HG03439 (cell line): ENCODE data around the gene TTLL12.

Source experiments
- ATAC-seq: cut with Tn5 transposase; IDR thresholded peaks from one replicate; pipeline ENCODE4 v1.9.1; 2021; ENCODE audit warnings: mild to moderate bottlenecking, moderate library complexity; ENCODE audit not compliant: unreplicated experiment

The TTLL12 gene

GRCh38 chr22:43131773-43132501 lies 55.0 kb downstream of the TTLL12 start:
- no peak for ATAC-seq

GRCh38 chr22:43129426-43130425 lies 57.2 kb downstream of the TTLL12 start:
- ATAC-seq: no peak

DNA sequence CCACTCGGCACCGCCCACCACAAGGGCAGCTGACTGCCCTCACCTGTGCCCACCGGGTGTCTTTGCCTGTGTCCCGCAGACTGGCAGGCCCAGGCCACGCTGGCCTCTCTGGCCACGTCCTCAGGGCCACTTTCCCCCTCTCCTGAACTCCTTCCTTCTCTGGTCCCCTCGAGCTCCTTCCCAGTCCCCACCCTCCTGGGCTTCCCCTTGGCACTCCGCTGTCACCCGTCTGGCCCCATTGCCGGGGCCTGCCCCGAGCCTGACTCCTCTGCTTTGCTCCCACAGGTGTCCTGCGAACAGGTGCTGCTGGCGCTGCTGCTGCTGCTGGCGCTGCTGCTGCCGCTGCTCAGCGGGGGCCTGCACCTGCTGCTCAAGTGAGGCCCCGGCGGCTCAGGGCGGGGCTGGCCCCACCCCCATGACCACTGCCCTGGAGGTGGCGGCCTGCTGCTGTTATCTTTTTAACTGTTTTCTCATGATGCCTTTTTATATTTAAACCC lies 58.0 kb downstream of the TTLL12 start:
- ATAC-seq: no peak

GRCh38 chr22:43128116-43128515 lies 58.8 kb downstream of the TTLL12 start:
- no peak for ATAC-seq

- ATAC-seq: no peak
Measured at GRCh38 chr22:43127166-43127908, 59.6 kb downstream of the TTLL12 start.

DNA sequence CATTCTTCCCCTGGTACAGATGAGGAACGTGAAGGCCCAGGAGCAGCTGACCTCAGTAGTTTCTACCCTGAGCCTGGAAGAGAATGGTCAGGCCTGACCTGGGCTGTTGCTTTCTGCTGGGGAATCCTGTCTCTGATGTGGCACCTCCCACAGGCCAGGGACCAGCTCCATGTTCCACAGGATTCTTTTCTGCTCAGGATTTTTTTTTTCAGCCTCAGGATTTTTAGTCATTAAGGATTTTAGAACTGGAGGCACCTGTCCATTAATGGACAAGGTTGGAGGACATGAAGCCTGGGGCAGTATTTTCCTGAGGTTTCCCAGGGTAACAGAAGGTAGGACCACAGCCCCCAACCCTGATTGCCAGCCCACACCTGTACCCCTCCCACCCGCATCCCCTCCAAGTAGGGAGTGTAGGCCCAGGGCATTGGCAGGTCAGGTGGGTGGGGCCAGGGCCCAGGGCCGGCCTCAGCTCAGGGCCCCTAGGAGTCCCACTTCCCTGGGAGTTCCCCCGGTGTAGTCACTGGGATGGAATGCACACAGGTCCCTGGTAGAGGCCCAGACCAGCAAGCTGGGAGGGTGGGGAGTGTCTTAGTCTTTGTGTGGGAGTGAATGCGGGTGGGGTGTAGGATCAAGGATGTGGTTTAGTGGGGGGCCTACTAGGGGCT lies 60.3 kb downstream of the TTLL12 start:
- no peak for ATAC-seq

DNA sequence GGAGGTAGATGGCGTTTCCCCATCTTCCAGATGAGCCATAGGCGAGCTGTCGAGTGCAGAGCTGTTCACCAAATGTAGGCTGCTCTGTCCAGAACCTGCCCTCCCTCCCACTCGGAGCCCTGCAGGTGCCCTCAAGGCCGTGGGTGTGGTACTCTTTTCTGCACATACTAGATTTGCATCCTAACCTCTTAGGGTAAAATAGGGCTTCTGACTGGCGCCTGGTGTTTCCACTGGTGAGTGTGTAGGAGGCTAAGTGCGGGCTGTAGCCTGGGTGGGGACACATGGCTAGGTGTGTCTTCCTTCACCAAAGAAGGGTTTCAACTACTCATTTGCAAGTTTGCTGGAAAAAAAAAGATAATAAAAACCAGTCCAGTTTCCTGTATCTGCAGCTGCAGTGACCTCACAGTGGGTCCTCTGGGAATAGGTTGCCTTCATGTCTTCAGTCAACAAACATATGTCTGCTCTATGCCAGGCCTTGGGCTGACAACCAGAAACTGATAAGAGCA lies 67.9 kb downstream of the TTLL12 start:
- peak; percentile 63 for ATAC-seq

DNA sequence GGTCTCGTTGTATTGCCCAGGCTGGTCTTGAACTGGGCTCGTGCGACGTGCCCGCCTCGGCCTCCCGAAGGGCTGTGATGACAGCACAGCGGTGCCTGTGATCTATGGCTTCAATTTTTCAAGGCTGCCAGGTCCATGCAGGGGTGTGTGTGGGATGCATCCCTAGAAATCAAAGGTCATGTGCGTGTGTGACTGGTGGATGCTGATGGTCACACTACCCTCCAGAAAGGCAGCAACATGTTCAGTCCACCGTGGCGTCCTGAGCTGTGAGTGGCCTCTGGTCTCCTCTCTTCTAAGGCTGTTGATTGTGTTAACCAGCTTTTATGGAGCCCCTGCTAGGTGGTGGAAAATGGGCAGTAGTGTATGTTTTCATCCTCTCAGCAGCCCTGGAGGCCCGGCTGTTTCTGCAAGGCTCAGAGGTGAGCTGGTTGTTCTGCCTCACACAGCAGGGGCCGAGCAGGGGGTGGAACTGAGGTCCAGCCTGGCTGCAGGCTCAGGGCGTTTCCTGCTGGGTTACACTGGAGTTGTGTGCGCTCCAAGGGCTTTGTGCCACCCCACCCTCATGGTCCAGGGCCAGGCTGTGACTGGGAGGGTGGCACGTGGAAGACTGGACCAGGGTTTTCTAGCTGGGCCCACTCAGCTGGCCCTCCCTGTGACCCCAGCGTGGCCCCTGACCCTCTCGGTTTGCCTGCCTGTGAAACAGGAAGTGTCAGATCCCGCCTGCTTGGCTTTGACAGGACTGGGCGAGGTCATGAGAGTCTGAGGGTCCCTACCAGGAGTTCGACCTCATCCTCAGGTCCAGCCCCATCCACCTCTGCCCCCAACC lies 68.7 kb downstream of the TTLL12 start:
- no peak for ATAC-seq

GRCh38 chr22:43116932-43117331 lies 70.0 kb downstream of the TTLL12 start:
- no peak for ATAC-seq
